ENCODE results near the gene BHLHE40. TPM values are rescaled to one million over a fixed set of nuclear protein-coding genes. Genes with fewer than 3 reads are reported as not detected.

The BHLHE40 gene
- polyA plus RNA-seq (2011; rRNA removed): 7.6 and 12.2 TPM in 2 replicates
- polyA minus RNA-seq (2011; rRNA and poly(A)+ RNA removed): 16.1 and 29.2 TPM in 2 replicates

- ChIA-PET CTCF (interaction anchor here (1.1 to 6.0 kb wide), 14 partner anchors 9 to 265 kb away, joined by 3 to 129 read pairs (median 5); no protein-coding TSS in a partner anchor), POLR2A (interaction anchor here (0.9 to 2.6 kb wide), 6 partner anchors 23 to 268 kb away, joined by 4 to 20 read pairs (median 6); no protein-coding TSS in a partner anchor)
- TF ChIP-seq CTCF (IDR thresholded peaks at IDR 0.05; ENCODE audit: low read depth, low read length): no peak
- Histone ChIP-seq H3K27ac (ENCODE audit: low read depth, low read length) (peak within 1 kb of the TSS; percentile 93), H3K27me3 (ENCODE audit: control insufficient read depth, insufficient read depth, low read length) (no peaks in the 10 kb centered on the region), H3K4me3 (ENCODE audit: low read depth, low read length) (peak within 1 kb of the TSS; percentile 92), H3K9me3 (ENCODE audit: control insufficient read depth, insufficient read depth, low read length) (no peaks in the 10 kb centered on the region)
- DNase-seq (ENCODE audit: low read depth, low spot score): no peak
Observed at GRCh38 chr3:4979428-4980228, at the start of gene BHLHE40. Gene BHLHE40 (plus strand): TSS chr3:4979437. CDS start chr3:4979719, 282 bp downstream.

- TF ChIP-seq CTCF (IDR thresholded peaks at IDR 0.05; ENCODE audit: low read depth, low read length): no peak
- DNase-seq (ENCODE audit: low read depth, low spot score): no peak
- no peak overlapping the region for H3K27ac ChIP-seq (ENCODE audit: low read depth, low read length)
- ChIA-PET CTCF (no interaction called here), POLR2A (no interaction called here)
- no peak overlapping the region for H3K4me3 ChIP-seq (ENCODE audit: low read depth, low read length)
- no peaks in the 10 kb centered on the region for H3K9me3 ChIP-seq (ENCODE audit: control insufficient read depth, insufficient read depth, low read length)
- H3K27me3 ChIP-seq (ENCODE audit: control insufficient read depth, insufficient read depth, low read length): no peaks in the 10 kb centered on the region
Observed at GRCh38 chr3:4930501-4930900, 48.7 kb upstream of the BHLHE40 start.

- CTCF ChIA-PET: no interaction called here
- TF ChIP-seq CTCF (IDR thresholded peaks at IDR 0.05; ENCODE audit: low read depth, low read length): no peak
- POLR2A ChIA-PET: no interaction called here
Observed at GRCh38 chr3:4934050-4934449, 45.2 kb upstream of the BHLHE40 start.

GRCh38 chr3:4935347-4935746 lies 43.9 kb upstream of the BHLHE40 start:
- DNase-seq (ENCODE audit: low read depth, low spot score): no peak
- no peak overlapping the region for H3K4me3 ChIP-seq (ENCODE audit: low read depth, low read length)
- H3K9me3 ChIP-seq (ENCODE audit: control insufficient read depth, insufficient read depth, low read length): no peaks in the 10 kb centered on the region
- H3K27ac ChIP-seq (ENCODE audit: low read depth, low read length): no peak overlapping the region
- no peaks in the 10 kb centered on the region for H3K27me3 ChIP-seq (ENCODE audit: control insufficient read depth, insufficient read depth, low read length)
- no peak for TF ChIP-seq CTCF (IDR thresholded peaks at IDR 0.05; ENCODE audit: low read depth, low read length)
- CTCF ChIA-PET: no interaction called here
- POLR2A ChIA-PET: no interaction called here

More at GRCh38 chr3:4934050-4934449, 45.2 kb upstream of the BHLHE40 start:
- H3K27me3 ChIP-seq (ENCODE audit: control insufficient read depth, insufficient read depth, low read length): no peaks in the 10 kb centered on the region
- H3K4me3 ChIP-seq (ENCODE audit: low read depth, low read length): no peak overlapping the region
- H3K9me3 ChIP-seq (ENCODE audit: control insufficient read depth, insufficient read depth, low read length): no peaks in the 10 kb centered on the region
- DNase-seq (ENCODE audit: low read depth, low spot score): no peak
- H3K27ac ChIP-seq (ENCODE audit: low read depth, low read length): no peak overlapping the region

- CTCF ChIA-PET: interaction anchor here (1.0 kb wide), 1 partner anchor 47 kb away, joined by 3 read pairs; no protein-coding TSS in a partner anchor
- H3K4me3 ChIP-seq (ENCODE audit: low read depth, low read length): no peak overlapping the region
- no peak for TF ChIP-seq CTCF (IDR thresholded peaks at IDR 0.05; ENCODE audit: low read depth, low read length)
- no peak for DNase-seq (ENCODE audit: low read depth, low spot score)
- no peak overlapping the region for H3K27ac ChIP-seq (ENCODE audit: low read depth, low read length)
- POLR2A ChIA-PET: no interaction called here
- no peaks in the 10 kb centered on the region for H3K9me3 ChIP-seq (ENCODE audit: control insufficient read depth, insufficient read depth, low read length)
- no peaks in the 10 kb centered on the region for H3K27me3 ChIP-seq (ENCODE audit: control insufficient read depth, insufficient read depth, low read length)
Observed at GRCh38 chr3:4936982-4937614, 42.1 kb upstream of the BHLHE40 start.
